ENCODE results near the gene FIBCD1.

FIBCD1 gene

DNA sequence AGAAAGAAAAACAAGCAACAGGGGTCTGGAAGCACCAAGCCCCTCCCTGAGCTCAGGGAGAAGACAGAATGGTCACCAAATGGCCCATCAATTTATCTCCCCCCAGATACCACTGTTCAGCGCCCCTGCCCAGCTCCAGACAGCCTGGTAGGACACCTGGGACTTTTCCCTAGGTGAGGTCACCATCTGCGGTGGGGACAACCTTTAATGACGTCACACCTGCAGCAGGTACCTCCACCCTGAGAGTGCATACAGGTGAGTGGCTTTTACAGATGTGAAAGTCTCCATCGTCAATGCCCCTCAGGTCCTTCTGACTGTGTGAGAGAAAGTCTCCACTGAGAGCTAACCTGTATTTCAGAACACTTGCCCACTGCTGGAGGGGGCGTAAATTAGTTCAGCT lies 35.6 kb upstream of the FIBCD1 start:
- TF ChIP-seq, protein P1, sequence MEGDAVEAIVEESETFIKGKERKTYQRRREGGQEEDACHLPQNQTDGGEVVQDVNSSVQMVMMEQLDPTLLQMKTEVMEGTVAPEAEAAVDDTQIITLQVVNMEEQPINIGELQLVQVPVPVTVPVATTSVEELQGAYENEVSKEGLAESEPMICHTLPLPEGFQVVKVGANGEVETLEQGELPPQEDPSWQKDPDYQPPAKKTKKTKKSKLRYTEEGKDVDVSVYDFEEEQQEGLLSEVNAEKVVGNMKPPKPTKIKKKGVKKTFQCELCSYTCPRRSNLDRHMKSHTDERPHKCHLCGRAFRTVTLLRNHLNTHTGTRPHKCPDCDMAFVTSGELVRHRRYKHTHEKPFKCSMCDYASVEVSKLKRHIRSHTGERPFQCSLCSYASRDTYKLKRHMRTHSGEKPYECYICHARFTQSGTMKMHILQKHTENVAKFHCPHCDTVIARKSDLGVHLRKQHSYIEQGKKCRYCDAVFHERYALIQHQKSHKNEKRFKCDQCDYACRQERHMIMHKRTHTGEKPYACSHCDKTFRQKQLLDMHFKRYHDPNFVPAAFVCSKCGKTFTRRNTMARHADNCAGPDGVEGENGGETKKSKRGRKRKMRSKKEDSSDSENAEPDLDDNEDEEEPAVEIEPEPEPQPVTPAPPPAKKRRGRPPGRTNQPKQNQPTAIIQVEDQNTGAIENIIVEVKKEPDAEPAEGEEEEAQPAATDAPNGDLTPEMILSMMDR (conservative IDR thresholded peaks at IDR 0.05; ENCODE audit: low read depth, low read length): no peak
- no peak overlapping the region for H3K4me3 ChIP-seq (ENCODE audit: low read depth, low read length)
- no peak for DNase-seq (ENCODE audit: low read depth)

DNA sequence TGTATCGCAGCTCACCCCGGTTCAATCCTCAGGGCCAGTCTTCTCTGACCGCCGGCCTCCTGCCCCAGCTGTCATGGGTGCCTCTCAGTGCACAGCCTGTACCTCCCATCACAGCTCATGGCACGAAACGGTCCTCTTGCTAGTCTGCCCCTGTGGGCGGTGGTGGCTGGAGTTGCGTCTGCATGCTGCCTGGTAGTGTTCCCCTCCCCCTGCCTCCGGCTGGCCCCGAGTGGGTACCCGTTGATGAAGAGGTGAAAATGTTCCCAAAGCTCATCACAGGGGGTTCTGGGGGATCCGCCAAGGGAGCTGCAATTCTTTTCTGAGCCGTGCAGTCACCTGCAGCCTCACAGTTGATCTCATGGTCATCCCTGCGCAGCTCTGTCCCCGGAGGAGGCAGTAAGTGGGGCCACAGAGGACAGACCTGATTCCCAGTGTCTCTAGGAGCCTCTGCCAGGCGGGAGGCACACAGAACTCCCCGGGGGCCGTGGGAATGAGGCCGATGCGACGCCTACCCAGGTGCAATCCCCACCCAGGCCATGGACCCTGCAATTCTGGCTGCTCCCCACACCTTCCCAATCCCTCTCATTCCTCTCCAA lies 34.7 kb upstream of the FIBCD1 start:
- TF ChIP-seq, protein P1 (conservative IDR thresholded peaks at IDR 0.05; ENCODE audit: low read depth, low read length): no peak
- DNase-seq (ENCODE audit: low read depth): no peak

DNA sequence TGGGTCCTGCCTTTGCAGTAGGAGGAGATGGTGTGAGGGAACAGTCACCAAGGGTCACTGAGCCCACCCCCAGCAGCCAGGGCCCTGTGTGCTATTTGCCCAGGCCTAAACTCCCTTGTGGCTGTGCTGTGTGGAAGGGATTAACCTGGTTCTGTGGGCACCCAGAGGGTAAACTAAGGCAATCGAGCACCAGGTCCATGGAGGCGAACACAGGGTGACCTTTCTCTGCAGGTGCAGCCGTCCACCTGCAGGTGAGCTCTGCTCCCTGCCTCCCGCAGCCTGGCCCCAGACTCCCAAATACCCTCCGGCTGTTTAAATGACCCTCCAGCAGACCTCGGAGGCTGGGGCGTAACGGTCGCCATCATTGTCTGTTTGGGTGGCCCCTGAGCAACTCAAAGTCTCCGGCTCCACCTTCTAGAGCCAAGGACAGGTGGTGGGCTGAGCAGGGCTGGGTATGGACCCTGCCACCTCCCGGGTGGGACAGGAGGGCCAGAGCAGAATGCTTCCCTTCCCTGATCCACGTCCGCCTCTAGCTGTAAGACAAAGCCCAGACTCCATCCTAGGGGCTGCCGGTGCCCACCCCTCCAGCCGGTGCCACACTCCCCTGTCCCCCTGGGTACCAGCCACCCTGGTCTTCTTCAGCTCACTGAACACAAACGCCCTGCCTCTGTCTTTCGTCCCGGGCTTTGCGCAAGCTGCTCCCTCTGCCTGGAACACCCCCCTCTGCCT lies 34.1 kb upstream of the FIBCD1 start:
- TF ChIP-seq, protein P1 (conservative IDR thresholded peaks at IDR 0.05; ENCODE audit: low read depth, low read length): no peak
- no peak overlapping the region for H3K4me3 ChIP-seq (ENCODE audit: low read depth, low read length)
- no peak for DNase-seq (ENCODE audit: low read depth)

More for the DNA sequence above, 34.7 kb upstream of the FIBCD1 start:
- H3K4me3 ChIP-seq (ENCODE audit: low read depth, low read length): no peak overlapping the region

DNA sequence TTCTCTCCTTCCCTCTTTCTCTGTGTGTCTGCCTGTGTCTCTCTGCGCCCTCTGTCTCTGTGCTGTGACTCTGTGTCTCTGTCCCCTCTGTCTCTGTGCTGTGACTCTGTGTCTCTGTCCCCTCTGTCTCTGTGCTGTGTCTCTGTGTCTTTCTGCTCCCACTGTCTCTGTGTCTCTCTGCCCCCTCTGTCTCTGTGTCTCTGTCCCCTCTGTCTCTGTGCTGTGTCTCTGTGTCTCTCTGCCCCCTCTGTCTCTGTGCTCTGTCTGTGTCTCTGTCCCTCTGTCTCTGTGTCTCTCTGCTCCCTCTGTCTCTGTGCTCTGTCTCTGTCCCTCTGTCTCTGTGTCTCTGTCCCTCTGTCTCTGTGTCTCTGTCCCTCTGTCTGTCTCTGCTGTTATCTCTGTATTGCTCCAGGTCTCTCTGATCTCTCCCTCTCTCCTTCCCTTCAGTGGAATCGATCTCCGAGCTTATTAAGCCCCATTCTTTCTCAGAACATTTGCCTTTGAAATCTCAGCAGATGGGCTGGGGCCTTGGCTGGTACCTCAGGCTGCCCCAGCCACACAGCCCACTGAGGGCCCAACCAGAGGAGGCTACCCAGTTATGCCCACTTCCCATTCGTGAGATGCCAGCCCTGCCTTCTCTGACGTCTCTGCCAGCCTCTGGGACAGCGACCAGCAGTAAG lies 33.4 kb upstream of the FIBCD1 start:
- TF ChIP-seq, protein P1 (conservative IDR thresholded peaks at IDR 0.05; ENCODE audit: low read depth, low read length): no peak

DNA sequence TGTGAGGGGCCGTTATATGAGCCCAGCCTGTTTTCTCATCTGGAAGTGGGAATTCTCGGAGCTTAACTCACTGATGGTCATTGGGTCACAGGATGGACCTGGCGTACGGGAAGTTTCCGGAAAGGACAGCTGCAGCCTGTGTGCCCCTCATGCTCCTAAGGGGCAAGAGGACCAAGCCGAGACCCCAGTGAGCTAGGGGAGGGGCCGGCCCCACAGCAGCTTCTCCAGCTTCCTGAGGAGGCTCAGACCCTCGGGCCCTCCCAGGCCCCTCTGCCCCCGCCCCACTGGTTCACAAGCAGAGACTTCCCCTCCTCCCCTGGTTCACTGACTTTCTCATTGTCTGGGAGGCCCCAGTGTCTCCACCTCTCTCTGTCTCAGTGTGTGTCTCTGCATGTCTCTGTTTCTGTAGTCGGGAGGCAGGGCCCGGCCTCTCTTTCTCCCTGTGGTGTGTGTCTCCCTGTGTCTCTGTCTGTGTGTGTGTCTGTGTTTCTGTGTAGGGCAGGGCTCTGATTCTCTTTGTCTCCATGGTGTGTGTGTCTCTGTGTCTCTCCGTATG lies 32.3 kb upstream of the FIBCD1 start:
- TF ChIP-seq, protein P1 (conservative IDR thresholded peaks at IDR 0.05; ENCODE audit: low read depth, low read length): no peak
- no peak overlapping the region for H3K4me3 ChIP-seq (ENCODE audit: low read depth, low read length)
- DNase-seq (ENCODE audit: low read depth): no peak

More for the DNA sequence above, 33.4 kb upstream of the FIBCD1 start:
- H3K4me3 ChIP-seq (ENCODE audit: low read depth, low read length): no peak overlapping the region
- no peak for DNase-seq (ENCODE audit: low read depth)

DNA sequence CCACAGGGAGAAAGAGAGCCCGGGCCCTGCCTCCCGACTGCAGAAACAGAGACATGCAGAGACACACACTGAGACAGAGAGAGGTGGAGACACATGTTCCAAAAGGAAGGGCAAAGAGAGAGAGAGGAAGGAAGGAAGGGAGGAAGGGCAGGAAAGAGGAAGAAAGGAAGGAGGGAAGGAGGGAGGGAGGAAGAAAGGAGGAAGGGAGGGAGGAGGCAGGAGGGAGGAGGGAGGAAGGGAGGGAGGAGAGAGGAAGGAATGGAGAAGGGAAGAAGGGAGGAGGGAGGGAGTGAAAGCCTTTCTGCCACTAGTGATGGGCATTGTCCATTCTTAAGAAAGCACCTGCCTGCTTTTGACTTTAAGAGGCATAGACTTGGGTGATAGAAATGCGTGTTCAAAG lies 31.8 kb upstream of the FIBCD1 start:
- no peak overlapping the region for H3K4me3 ChIP-seq (ENCODE audit: low read depth, low read length)
- TF ChIP-seq, protein P1 (conservative IDR thresholded peaks at IDR 0.05; ENCODE audit: low read depth, low read length): no peak
- DNase-seq (ENCODE audit: low read depth): no peak

Data from choroid plexus epithelial cell (primary cell).